HepG2 (cell line): ENCODE data around the gene SRSF11. TPM values are rescaled to one million over a fixed set of nuclear protein-coding genes. Genes with fewer than 3 reads are reported as not detected.

Source experiments
- EZH2 ChIP-seq: conservative IDR thresholded peaks from 2 replicates; pipeline ENCODE4 v1.6.1; 2012; ENCODE audit warnings: mild to moderate bottlenecking, low read depth, low read length, moderate library complexity
- GTF3A ChIP-seq: sonication (generic); formaldehyde crosslinking; conservative IDR thresholded peaks from 2 replicates; pipeline ENCODE4 v1.4.0; 2020; ENCODE audit warnings: mild to moderate bottlenecking, missing genetic modification reagents
- HNF4A ChIP-seq: sonication (generic); formaldehyde crosslinking; IDR thresholded peaks from 2 replicates; pipeline ENCODE4 v1.4.0; 2020; ENCODE audit warnings: missing genetic modification reagents
- MED1 ChIP-seq: sonication (generic); formaldehyde crosslinking; IDR thresholded peaks from 2 replicates; pipeline ENCODE4 v1.4.0; 2020; ENCODE audit warnings: missing genetic modification reagents
- MIER3 ChIP-seq: IDR thresholded peaks from 2 replicates; pipeline ENCODE4 v1.6.1; 2016; ENCODE audit warnings: missing compliant biosample characterization, borderline replicate concordance
- NFE2L2 ChIP-seq: fragments of 150-350 bp; IDR thresholded peaks from 2 replicates; pipeline ENCODE4 v1.6.1; 2014; ENCODE audit warnings: low read length
- RARG ChIP-seq: sonication (generic); formaldehyde crosslinking; IDR thresholded peaks from 2 replicates; pipeline ENCODE4 v1.4.0; 2020; ENCODE audit warnings: low read depth, mild to moderate bottlenecking, missing genetic modification reagents
- SOX6 ChIP-seq, 2 experiments: fragments of 450-650 bp in 1 of 2; sonication (generic) in 1 of 2; formaldehyde crosslinking in 1 of 2; IDR thresholded peaks; 2 replicates each; pipeline versions ENCODE4 v1.4.0 to v1.6.1; 2017 to 2020; ENCODE audit warnings: antibody characterized with exemption in 1 of 2, mild to moderate bottlenecking in 1 of 2, missing genetic modification reagents in 1 of 2
- SP1 ChIP-seq, 2 experiments: fragments of 450-650 bp in 1 of 2; sonication (generic) in 1 of 2; formaldehyde crosslinking in 1 of 2; IDR thresholded peaks; 2 replicates each; pipeline versions ENCODE4 v1.4.0 to v1.6.1; 2016 to 2020; ENCODE audit warnings: missing genetic modification reagents in 1 of 2
- SRF ChIP-seq: IDR thresholded peaks from 2 replicates; pipeline ENCODE4 v1.6.1; 2011; ENCODE audit warnings: mild to moderate bottlenecking, low read depth, low read length, moderate library complexity
- ZNF441 ChIP-seq: sonication (generic); formaldehyde crosslinking; IDR thresholded peaks from 2 replicates; pipeline ENCODE4 v1.7.0; 2021; ENCODE audit warnings: missing genetic modification reagents, borderline replicate concordance
- ZNF644 ChIP-seq: IDR thresholded peaks from 2 replicates; pipeline ENCODE4 v1.6.1; 2016; ENCODE audit warnings: low read depth
- ZNF879 ChIP-seq: sonication (generic); formaldehyde crosslinking; IDR thresholded peaks from 2 replicates; pipeline ENCODE4 v1.8.1; 2023; ENCODE audit warnings: missing genetic modification reagents
- polyA plus RNA-seq, 8 experiments: library from polyadenylated mRNA; depleted of rRNA in 3 of 8; stranded (reverse) in 7 of 8; unstranded in 1 of 8; fragments of >200 nt; fragmentation: Illumina TruSeq in 4 of 8; extraction: Trizol in 4 of 8; gene quantifications; 2 replicates each; pipeline versions ENCODE4 v1.2.1 to v1.2.3, GENCODE V29; 2011 to 2016; ENCODE audit warnings: low read depth in 4 of 8, missing spikeins in 1 of 8, mixed read lengths in 1 of 8; ENCODE audit not compliant: insufficient read depth in 1 of 8
- total RNA-seq, 5 experiments: library from RNA; depleted of rRNA; stranded (reverse); fragments of >200 nt; fragmentation: Illumina TruSeq; extraction: Trizol; gene quantifications; 2 replicates each; pipeline ENCODE4 v1.2.3, GENCODE V29; 2016; ENCODE audit warnings: low read depth in 1 of 5
- TF ChIP-seq, protein P1 (sequence below): sonication (generic); formaldehyde crosslinking; IDR thresholded peaks from 2 replicates; pipeline ENCODE4 v1.4.0; 2020; ENCODE audit warnings: missing genetic modification reagents
- TF ChIP-seq, protein P2 (sequence below): sonication (generic); formaldehyde crosslinking; IDR thresholded peaks from 2 replicates; pipeline ENCODE4 v1.4.0; 2020; ENCODE audit warnings: missing genetic modification reagents, borderline replicate concordance
- TF ChIP-seq, protein P3 (sequence below): sonication (generic); formaldehyde crosslinking; IDR thresholded peaks from 2 replicates; pipeline ENCODE4 v1.4.0; 2020; ENCODE audit warnings: mild to moderate bottlenecking, missing genetic modification reagents, borderline replicate concordance
- TF ChIP-seq, protein P4 (sequence below): sonication (generic); formaldehyde crosslinking; IDR thresholded peaks from 2 replicates; pipeline ENCODE4 v1.4.0; 2020; ENCODE audit warnings: missing genetic modification reagents
- TF ChIP-seq, protein P5 (sequence below): IDR thresholded peaks from 2 replicates; pipeline ENCODE4 v1.6.1; 2018; ENCODE audit warnings: missing genetic modification reagents

Gene SRSF11
- total and polyA plus RNA-seq, 2 of the 13 experiments (the other 11 are each of a cell fraction or from before 2014, with no cell fraction given): 118 to 381 TPM

DNA sequence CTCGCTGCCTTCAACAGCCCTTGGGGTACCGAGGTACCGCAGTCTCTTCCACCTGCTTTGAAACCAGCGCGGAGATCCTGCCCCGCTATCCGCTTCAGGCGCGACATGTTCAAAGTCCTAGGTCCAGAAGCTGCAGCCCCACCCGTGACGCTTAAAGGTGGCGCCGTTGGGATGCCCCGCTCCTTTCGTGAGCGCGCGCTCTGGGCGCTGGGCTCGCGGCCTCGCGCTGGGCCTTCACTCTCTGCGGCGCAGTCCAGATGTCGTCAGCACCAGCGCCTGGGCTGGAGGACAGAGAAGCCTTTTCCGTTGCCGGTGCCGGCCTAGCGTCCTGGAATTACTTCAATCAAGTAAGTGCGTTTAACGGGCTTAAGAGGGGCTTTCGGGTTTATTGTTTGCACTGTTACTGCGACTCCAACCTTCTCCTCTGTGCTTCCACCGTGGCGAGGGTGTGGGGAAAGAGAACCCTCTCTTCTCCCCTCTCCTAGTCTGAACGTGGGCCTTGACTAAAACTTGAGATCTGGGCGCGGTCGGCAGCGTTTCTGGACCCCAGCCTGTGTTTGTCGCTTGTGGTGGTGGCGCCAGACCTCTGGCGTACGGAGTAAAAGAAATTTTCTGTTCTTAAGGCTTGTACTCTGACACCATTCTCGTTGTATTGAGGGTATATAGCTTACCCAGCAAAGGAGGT is 15.6 kb upstream of the SRSF11 start, which contains the start of gene LRRC40 (continued):
- TF ChIP-seq, protein P1, sequence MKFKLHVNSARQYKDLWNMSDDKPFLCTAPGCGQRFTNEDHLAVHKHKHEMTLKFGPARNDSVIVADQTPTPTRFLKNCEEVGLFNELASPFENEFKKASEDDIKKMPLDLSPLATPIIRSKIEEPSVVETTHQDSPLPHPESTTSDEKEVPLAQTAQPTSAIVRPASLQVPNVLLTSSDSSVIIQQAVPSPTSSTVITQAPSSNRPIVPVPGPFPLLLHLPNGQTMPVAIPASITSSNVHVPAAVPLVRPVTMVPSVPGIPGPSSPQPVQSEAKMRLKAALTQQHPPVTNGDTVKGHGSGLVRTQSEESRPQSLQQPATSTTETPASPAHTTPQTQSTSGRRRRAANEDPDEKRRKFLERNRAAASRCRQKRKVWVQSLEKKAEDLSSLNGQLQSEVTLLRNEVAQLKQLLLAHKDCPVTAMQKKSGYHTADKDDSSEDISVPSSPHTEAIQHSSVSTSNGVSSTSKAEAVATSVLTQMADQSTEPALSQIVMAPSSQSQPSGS (CRISPR knock-in tag): peak; percentile 86
- TF ChIP-seq HNF4A (peak; percentile 99), MIER3 (CRISPR knock-in tag) (peak; percentile 48; the same call in 1 of the 2 replicates), ZNF879 (CRISPR knock-in tag) (no peak), SRF (0 out of 2 replicates have a peak, but pooled peaks have one; percentile 37), EZH2 (no peak), ZNF644 (CRISPR knock-in tag) (no peak), SP1 (IDR thresholded peaks at IDR 0.05) (no peak), SP1 (CRISPR knock-in tag; IDR thresholded peaks at IDR 0.05) (peak; percentile 73), GTF3A (no peak), MED1 (CRISPR knock-in tag) (peak; percentile 95), NFE2L2 (no peak), SOX6 (IDR thresholded peaks at IDR 0.05) (no peak), SOX6 (CRISPR knock-in tag; IDR thresholded peaks at IDR 0.05) (peak; percentile 88), RARG (CRISPR knock-in tag) (no peak), ZNF441 (CRISPR knock-in tag) (peak; percentile 81; the same call in 1 of the 2 replicates)
- TF ChIP-seq, protein P2, sequence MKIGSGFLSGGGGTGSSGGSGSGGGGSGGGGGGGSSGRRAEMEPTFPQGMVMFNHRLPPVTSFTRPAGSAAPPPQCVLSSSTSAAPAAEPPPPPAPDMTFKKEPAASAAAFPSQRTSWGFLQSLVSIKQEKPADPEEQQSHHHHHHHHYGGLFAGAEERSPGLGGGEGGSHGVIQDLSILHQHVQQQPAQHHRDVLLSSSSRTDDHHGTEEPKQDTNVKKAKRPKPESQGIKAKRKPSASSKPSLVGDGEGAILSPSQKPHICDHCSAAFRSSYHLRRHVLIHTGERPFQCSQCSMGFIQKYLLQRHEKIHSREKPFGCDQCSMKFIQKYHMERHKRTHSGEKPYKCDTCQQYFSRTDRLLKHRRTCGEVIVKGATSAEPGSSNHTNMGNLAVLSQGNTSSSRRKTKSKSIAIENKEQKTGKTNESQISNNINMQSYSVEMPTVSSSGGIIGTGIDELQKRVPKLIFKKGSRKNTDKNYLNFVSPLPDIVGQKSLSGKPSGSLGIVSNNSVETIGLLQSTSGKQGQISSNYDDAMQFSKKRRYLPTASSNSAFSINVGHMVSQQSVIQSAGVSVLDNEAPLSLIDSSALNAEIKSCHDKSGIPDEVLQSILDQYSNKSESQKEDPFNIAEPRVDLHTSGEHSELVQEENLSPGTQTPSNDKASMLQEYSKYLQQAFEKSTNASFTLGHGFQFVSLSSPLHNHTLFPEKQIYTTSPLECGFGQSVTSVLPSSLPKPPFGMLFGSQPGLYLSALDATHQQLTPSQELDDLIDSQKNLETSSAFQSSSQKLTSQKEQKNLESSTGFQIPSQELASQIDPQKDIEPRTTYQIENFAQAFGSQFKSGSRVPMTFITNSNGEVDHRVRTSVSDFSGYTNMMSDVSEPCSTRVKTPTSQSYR (CRISPR knock-in tag): no peak; the same call in 1 of the 2 replicates
- TF ChIP-seq, protein P3, sequence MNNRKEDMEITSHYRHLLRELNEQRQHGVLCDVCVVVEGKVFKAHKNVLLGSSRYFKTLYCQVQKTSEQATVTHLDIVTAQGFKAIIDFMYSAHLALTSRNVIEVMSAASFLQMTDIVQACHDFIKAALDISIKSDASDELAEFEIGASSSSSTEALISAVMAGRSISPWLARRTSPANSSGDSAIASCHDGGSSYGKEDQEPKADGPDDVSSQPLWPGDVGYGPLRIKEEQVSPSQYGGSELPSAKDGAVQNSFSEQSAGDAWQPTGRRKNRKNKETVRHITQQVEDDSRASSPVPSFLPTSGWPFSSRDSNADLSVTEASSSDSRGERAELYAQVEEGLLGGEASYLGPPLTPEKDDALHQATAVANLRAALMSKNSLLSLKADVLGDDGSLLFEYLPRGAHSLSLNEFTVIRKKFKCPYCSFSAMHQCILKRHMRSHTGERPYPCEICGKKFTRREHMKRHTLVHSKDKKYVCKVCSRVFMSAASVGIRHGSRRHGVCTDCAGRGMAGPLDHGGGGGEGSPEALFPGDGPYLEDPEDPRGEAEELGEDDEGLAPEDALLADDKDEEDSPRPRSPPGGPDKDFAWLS (CRISPR knock-in tag): no peak; the same call in 1 of the 2 replicates
- TF ChIP-seq, protein P4, sequence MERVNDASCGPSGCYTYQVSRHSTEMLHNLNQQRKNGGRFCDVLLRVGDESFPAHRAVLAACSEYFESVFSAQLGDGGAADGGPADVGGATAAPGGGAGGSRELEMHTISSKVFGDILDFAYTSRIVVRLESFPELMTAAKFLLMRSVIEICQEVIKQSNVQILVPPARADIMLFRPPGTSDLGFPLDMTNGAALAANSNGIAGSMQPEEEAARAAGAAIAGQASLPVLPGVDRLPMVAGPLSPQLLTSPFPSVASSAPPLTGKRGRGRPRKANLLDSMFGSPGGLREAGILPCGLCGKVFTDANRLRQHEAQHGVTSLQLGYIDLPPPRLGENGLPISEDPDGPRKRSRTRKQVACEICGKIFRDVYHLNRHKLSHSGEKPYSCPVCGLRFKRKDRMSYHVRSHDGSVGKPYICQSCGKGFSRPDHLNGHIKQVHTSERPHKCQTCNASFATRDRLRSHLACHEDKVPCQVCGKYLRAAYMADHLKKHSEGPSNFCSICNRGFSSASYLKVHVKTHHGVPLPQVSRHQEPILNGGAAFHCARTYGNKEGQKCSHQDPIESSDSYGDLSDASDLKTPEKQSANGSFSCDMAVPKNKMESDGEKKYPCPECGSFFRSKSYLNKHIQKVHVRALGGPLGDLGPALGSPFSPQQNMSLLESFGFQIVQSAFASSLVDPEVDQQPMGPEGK: no peak; the same call in 1 of the 2 replicates
- TF ChIP-seq, protein P5, sequence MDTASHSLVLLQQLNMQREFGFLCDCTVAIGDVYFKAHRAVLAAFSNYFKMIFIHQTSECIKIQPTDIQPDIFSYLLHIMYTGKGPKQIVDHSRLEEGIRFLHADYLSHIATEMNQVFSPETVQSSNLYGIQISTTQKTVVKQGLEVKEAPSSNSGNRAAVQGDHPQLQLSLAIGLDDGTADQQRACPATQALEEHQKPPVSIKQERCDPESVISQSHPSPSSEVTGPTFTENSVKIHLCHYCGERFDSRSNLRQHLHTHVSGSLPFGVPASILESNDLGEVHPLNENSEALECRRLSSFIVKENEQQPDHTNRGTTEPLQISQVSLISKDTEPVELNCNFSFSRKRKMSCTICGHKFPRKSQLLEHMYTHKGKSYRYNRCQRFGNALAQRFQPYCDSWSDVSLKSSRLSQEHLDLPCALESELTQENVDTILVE (CRISPR knock-in tag): peak; percentile 82
